Heart right ventricle (tissue), 16 donors: ENCODE results near the gene VANGL2. TPM values are rescaled to one million over a fixed set of nuclear protein-coding genes. Genes with fewer than 3 reads are reported as not detected.
"Not testable (repeated sequence)": the region's sequence is repeated elsewhere in the genome, so short reads cannot be mapped to it uniquely, and the experiment has no call there.

Source experiments
- ATAC-seq, 8 donors: fragments of 200-7000 bp; cut with Tn5 transposase; one replicate each; pipeline ENCODE4 v1.9.1; 2020; ENCODE audit warnings: mild to moderate bottlenecking in 8 of 8, moderate library complexity in 8 of 8, moderate number of reproducible peaks in 1 of 8
- DNase-seq, 2 donors: peaks; one replicate each; pipeline ENCODE4 v3.0.0-alpha.2; 2020
- H3K27ac ChIP-seq, 10 donors: fragments of 200-600 bp; sonication (generic) in 2 of 10; one replicate each; pipeline versions ENCODE4 v1.5.0 to v1.8.0; 2020 to 2022; ENCODE audit warnings: mild to moderate bottlenecking in 3 of 10
- H3K27me3 ChIP-seq, 7 donors: fragments of 200-600 bp; one replicate each; pipeline ENCODE4 v1.8.0; 2021 to 2022; ENCODE audit warnings: mild to moderate bottlenecking in 2 of 7
- H3K36me3 ChIP-seq, 9 donors: fragments of 200-600 bp; sonication (generic) in 1 of 9; one replicate each; pipeline versions ENCODE4 v1.5.0 to v1.8.0; 2020 to 2022; ENCODE audit warnings: mild to moderate bottlenecking in 2 of 9
- H3K4me1 ChIP-seq, 9 donors: fragments of 200-600 bp; sonication (generic) in 1 of 9; one replicate each; pipeline versions ENCODE4 v1.5.0 to v1.8.0; 2020 to 2022; ENCODE audit warnings: mild to moderate bottlenecking in 4 of 9
- H3K4me3 ChIP-seq, 10 donors: fragments of 200-600 bp; sonication (generic) in 2 of 10; one replicate each; pipeline versions ENCODE4 v1.5.0 to v1.8.0; 2020 to 2022; ENCODE audit warnings: mild to moderate bottlenecking in 7 of 10, moderate library complexity in 2 of 10
- H3K9me3 ChIP-seq, 11 donors: fragments of 200-600 bp in 10 of 11; sonication (generic) in 2 of 11; one replicate each; pipeline versions ENCODE4 v1.5.0 to v1.8.0; 2013 to 2022; ENCODE audit warnings: mild to moderate bottlenecking in 2 of 11, control low read depth in 1 of 11, moderate library complexity in 1 of 11
- CTCF ChIP-seq, 9 donors: fragments of 200-600 bp; sonication (generic) in 2 of 9; IDR thresholded peaks; one replicate each; pipeline versions ENCODE4 v1.5.0 to v1.8.0; 2021 to 2022; ENCODE audit warnings: antibody characterized with exemption in 9 of 9, mild to moderate bottlenecking in 5 of 9, moderate library complexity in 1 of 9
- WGBS, 2 donors: extraction: QIAGEN DNeasy Blood & Tissue Kit; methylation state at CpG; one replicate each; pipeline ENCODE4 v1.1.7; 2013; ENCODE audit warnings: inconsistent platforms in 1 of 2; 5-methylcytosine and 5-hydroxymethylcytosine counted together
- intact Hi-C, 10 donors: fragments of 100-400 bp; cut with DNase I; formaldehyde crosslinking; loops; one replicate each; pipeline versions ENCODE4 v1.11.1 to v1.14.2; 2022
- polyA plus RNA-seq, 2 donors: library from polyadenylated mRNA; stranded (reverse); fragments of 200-250 nt; gene quantifications; one replicate each; pipeline ENCODE4 v1.2.3, GENCODE V29; 2013
- total RNA-seq, 10 donors: library from RNA; stranded (reverse); fragmentation: NEBNext Ultra II Directional in 3 of 10; extraction: Animal tissue kit (Norgen Biotek cat#: 25700) in 3 of 10; gene quantifications; one replicate each; pipeline versions ENCODE4 v1.2.1 to v1.2.4, GENCODE V29; 2021 to 2023
- donor health status: Arrhythmogenic right ventricular cardiomyopathy.
- donor health status: ischemic (EF 13 %, LVEDD 7.1; RV severe dilation, severe dysfunction).
- donor health status: healthy with polysubstance abuse.
- donor health status: DM: no; HTN: yes; CAD: no.
- donor health status: DM: no; HTN: no; CAD: no.
- donor health status: ischemic (EF 25% LVEDD 6.9; RV normal size, moderate dysfunction).
- donor health status: ischemic (EF 25% LVEDD 5.7; RV mildly dilated, moderate dysfunction).
- donor health status: healthy.
- donor health status: DM: yes; HTN: yes; CAD: no.
- donor health status: Ischemic cardiomyopathy.
- donor health status: ischemic (EF 35%, LVEDD 5.7; RV mildly dilated, moderate dysfunction).
- donor health status: nonischemic (EF 11% LVEDD 7.7; RV severe dilation, severe dysfunction).
- donor health status: DM: yes; HTN: yes; CAD: no.
- donor health status: PGD.
- donor health status: ischemic (EF 29% LVEDD 5.4; RV normal size, mild dysfunction).
- donor health status: nonischemic (EF 23%, LVEDD 6.1; RV moderate dilation, normal function).

Gene VANGL2
- total and polyA plus RNA-seq, 12 donors = 0.68 to 4.1 (median 1.9) TPM

GRCh38 chr1:160377585-160378206, 22.7 kb upstream of the VANGL2 start:
- H3K36me3 ChIP-seq = no peaks in the 10 kb centered on the region
- H3K9me3 ChIP-seq = no peaks in the 10 kb centered on the region
- intact Hi-C loops = loop anchor here in 7 of 10 donors (2.0 to 10.0 kb wide), 6 partner anchors 183 to 443 kb away; partner anchors contain the start of genes CASQ1 (in 1 of the 7), IGSF8 (in 1 of the 7) and KCNJ9 (in 1 of the 7)
- H3K4me3 ChIP-seq = no peak overlapping the region
- H3K27ac ChIP-seq = no peak overlapping the region
- no peak for TF ChIP-seq CTCF (IDR thresholded peaks at IDR 0.05)
- ATAC-seq (no peak), DNase-seq (no peak)
- peaks cover 0 to 15% (median 0%) of the 10 kb centered on the region in 7 donors for H3K27me3 ChIP-seq
- peaks cover 5 to 28% (median 10%) of the 10 kb centered on the region in 9 donors for H3K4me1 ChIP-seq
- 77 to 80% methylated on average over 7 of the region's 7 CpGs for WGBS, 2 donors

GRCh38 chr1:160384812-160385211, 15.6 kb upstream of the VANGL2 start:
- intact Hi-C loops, H3K27me3 ChIP-seq, H3K4me3 ChIP-seq, ATAC-seq, DNase-seq, H3K4me1 ChIP-seq, H3K27ac ChIP-seq, H3K36me3 ChIP-seq: not testable (repeated sequence)
- H3K9me3 ChIP-seq = peaks cover 0 to 17% (median 0%) of the 10 kb centered on the region in 11 donors
- 97 to 100% methylated on average over 2 of the region's 2 CpGs for WGBS, 2 donors

GRCh38 chr1:160388406-160388805, 12.0 kb upstream of the VANGL2 start:
- WGBS, 2 donors = 68 to 76% methylated on average over 4 of the region's 4 CpGs
- intact Hi-C loops, H3K36me3 ChIP-seq, H3K27ac ChIP-seq, DNase-seq, H3K4me3 ChIP-seq, H3K4me1 ChIP-seq, ATAC-seq: not testable (repeated sequence)
- peaks cover 0 to 17% (median 0%) of the 10 kb centered on the region in 11 donors for H3K9me3 ChIP-seq
- H3K27me3 ChIP-seq = peaks cover 0 to 12% (median 3%) of the 10 kb centered on the region in 7 donors

GRCh38 chr1:160394673-160395072, 5.7 kb upstream of the VANGL2 start:
- WGBS, 2 donors = 91 to 93% methylated on average over 8 of the region's 8 CpGs
- no peak for ATAC-seq
- H3K4me1 ChIP-seq = peaks cover 0 to 2% (median 0%) of the 10 kb centered on the region in 9 donors
- intact Hi-C loops = loop anchor here in 1 of 10 donors (10.0 kb wide), 1 partner anchor 1740 kb away; no protein-coding TSS in a partner anchor
- TF ChIP-seq CTCF (IDR thresholded peaks at IDR 0.05) = no peak
- no peak overlapping the region for H3K27ac ChIP-seq
- peaks cover 0 to 14% (median 4%) of the 10 kb centered on the region in 7 donors for H3K27me3 ChIP-seq
- no peaks in the 10 kb centered on the region for H3K9me3 ChIP-seq
- DNase-seq = no peak
- H3K4me3 ChIP-seq = no peak overlapping the region
- no peaks in the 10 kb centered on the region for H3K36me3 ChIP-seq

GRCh38 chr1:160397651-160398050, 2.7 kb upstream of the VANGL2 start:
- Histone ChIP-seq H3K27me3 (peaks cover 0 to 31% (median under 1%) of the 10 kb centered on the region in 7 donors), H3K36me3 (no peaks in the 10 kb centered on the region), H3K9me3 (no peaks in the 10 kb centered on the region), H3K4me1 (peaks cover 0 to 26% (median 13%) of the 10 kb centered on the region in 9 donors), H3K4me3 (no peak overlapping the region), H3K27ac (no peak overlapping the region)
- ATAC-seq = no peak
- no peak for DNase-seq
- intact Hi-C loops = loop anchor here in 1 of 10 donors (10.0 kb wide), 1 partner anchor 1743 kb away; no protein-coding TSS in a partner anchor
- no peak for TF ChIP-seq CTCF (IDR thresholded peaks at IDR 0.05)
- 35 to 66% methylated on average over 1 of the region's 1 CpG for WGBS, 2 donors
